GM19397 (cell line): Measurements from ENCODE around the gene PADI3.

Experiments
- ATAC-seq: cut with Tn5 transposase; IDR thresholded peaks from one replicate; pipeline ENCODE4 v1.9.1; 2021; ENCODE audit warnings: mild to moderate bottlenecking, moderate library complexity; ENCODE audit not compliant: unreplicated experiment

Gene PADI3

DNA sequence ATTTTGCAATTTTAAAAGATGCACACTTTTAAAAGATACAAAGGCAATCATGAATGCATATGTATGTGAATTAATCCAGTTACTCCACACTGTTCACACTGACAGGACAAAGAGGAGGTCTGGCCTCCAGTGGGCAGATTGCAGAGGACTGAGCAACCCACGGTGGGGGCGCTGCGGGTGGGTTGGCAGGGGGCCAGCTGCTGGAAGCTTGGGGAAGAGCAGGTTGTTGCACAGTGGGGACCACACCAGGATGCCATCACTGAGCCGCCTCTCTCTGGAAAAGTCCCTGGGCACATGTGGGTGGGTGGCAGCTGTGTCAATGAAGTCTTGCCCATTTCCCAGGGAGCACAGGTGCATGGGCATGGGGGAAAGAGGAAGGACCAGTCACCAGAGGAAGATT is 46.4 kb downstream of the PADI3 start:
- no peak for ATAC-seq

DNA sequence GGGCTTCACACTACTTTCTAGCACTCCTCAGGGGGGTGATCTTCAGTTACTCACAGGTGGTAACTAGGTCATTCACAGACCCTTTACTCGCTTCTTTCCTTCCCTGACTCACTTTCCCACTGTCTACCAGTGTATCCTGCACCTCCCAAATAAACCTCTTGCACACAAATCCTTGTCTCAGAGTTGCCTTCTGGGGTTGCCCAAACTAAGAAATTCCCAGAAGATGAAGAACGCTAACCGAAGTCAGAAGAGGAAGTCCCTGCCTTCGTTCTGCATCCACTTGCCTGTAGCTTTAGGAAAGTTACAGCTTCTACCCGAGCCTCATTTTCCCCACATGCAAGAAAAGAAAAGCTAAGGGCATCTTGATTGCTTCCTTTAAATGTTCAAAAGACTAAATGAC is 47.2 kb downstream of the PADI3 start:
- no peak for ATAC-seq

DNA sequence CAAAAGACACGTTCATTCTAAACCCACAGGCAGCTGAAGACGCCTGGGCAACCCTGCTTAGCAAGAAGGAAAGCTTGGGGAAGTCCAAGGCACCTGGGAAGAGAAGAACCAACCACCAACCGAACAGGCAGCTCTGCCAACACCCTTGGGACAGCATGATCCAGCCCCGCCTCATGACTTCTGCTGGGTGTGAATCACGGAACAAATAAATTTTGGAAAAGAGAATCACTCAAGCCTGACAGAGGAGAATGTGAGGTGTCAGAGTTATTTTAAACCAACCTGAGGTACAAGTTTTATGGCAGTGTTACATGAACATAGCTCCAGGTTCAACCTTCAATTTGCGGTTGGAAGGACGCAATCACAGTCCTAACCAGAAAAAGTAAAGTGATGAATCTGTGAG is 49.1 kb downstream of the PADI3 start:
- ATAC-seq, result no peak

DNA sequence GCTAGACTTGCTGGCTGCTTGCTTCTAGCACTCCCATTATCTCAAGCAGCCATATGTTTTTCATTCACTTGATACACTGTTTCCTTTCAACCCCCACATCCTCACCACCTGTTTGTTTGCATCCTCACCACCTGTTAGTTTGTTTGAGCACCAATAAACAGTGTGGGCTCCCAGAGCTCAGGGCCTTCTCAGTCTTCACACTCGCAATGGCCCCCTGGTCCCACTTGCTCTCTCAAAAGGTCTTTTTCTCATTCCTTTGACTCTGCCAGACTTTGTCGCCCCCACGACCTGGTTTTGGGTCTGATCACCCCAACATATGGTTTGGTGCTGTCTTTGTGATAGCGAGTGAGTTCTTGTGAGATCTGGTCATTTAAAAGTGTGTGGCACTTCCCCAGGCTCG is 52.9 kb downstream of the PADI3 start:
- ATAC-seq, result no peak

DNA sequence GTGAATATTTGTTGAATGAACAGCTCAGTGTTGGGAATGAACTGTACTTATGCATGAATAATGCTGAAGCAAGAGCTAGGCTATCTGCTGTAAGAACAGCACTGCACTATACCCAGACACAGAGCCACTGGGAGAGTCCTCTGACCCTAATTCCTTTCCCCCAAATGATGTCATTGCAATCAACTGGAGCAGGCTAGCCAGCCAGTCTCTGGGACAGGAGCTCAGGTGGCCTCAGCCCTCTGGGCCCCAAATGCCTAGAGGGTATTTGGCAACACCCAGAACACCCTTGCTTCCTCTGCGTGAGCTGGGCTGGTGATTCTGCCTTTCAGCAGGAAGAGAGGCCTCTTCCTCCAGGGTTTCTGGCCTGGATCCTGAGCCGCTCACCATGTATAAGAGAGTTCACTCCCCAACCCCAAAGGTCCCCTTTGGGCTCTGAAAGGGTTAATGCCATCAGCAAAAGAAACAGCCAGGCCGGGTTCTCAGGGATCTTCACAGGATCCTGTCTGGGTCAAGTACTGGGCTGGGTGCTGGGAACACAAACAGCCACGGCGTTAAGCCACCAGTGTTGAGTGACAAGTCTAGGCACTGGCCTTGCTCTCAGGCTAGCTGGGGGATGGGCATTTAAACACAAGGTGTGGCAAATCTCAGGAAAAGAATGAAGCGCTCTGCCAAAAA is 55.4 kb downstream of the PADI3 start:
- no peak for ATAC-seq

DNA sequence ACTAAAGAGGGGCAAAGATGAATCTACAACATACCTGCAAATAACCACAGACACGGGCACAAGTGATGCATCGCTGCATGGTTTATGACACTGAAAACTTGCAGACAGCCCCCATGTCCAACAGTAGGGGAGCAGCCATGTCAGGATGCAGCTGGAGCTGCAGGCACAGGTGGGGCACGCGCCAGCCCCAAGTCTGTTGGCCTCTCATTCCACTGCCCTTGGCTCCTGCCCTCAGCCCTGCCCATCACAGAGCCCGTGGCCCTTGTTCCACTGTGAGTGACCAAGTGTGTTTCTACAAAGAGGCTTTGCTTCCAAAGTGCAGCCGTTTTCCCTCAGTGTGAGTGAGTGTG is 55.9 kb downstream of the PADI3 start:
- ATAC-seq, result no peak

DNA sequence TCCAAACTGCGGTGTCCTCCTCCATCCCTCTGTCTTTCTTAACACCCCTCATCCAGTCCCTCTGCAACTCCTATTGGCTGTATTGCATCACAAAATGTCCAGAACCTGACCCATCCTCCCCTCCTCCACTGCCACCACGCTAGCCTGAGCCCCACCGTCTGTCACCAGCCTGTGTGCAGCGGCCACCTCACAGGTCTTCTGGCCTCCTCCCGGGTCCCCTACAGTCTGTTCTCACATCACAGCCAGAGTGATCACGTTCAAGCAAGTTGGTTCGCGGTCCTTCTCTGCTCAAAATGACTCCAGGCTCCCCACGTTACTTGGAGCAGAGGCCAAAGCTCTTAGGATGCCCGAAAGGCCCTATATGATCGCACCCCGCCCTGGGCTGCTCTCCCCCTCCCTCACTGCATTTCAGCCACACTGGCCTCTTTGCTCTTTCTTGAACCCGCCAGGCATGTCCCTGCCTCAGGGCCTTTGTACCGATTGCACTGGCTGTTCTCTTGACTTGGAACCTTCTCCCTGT is 56.7 kb downstream of the PADI3 start:
- no peak for ATAC-seq

DNA sequence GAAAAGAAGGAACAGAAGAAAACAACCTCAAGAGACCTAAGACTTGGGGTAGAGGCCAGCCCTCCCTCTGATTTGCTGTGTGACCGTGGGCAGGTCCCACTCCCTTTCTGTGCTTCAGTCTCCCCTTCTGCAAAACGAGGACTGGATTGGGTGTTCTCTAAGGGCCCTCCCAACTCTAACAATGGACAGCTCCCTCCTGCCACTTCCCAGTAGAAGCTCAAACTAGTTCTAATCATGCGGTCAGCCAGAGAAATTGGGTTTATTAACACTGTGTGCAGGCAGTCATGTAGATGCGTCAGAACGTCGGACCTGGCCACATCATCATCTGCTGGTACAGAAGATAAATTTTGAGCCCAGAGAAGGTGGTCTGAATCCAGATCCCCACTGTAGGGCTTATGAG is 57.5 kb downstream of the PADI3 start:
- ATAC-seq, result no peak

DNA sequence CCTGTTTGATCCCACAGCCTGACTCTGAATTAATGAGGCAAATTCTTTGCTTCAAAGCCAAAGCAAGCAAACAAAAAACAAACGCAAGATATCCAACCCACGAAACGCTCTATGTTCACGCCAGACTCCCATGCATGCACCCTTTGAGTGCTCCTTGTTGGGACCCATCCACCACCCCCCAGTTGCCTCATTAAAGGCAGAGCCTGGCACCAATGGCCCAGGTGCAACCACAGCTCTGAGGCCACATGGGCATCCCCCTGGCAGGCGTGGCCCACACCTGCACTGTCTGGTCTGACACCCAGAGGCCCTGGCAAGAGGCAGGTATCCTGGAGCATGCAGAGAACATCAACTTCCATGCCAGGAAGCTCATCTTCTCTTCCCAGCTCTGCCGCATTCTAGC is 58.0 kb downstream of the PADI3 start:
- ATAC-seq, result no peak

DNA sequence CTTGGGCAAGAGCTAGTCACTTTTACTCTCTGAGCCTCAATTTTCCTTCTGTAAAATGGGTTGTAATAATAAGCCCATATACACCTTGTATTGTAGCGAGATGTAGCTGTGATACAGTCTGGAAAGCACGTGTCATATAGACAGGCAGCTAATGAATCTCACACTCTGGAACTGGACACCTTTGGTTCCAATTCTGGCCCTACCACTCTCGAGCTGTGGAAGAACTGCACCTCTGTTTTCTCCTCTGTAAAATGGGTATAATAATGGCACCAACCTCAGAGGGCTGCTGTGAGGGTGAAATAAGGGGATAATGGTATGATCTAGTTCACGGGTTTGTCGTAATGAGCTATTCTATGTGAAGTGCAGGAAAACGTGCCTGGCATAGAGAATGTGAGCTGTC is 58.4 kb downstream of the PADI3 start:
- no peak for ATAC-seq

DNA sequence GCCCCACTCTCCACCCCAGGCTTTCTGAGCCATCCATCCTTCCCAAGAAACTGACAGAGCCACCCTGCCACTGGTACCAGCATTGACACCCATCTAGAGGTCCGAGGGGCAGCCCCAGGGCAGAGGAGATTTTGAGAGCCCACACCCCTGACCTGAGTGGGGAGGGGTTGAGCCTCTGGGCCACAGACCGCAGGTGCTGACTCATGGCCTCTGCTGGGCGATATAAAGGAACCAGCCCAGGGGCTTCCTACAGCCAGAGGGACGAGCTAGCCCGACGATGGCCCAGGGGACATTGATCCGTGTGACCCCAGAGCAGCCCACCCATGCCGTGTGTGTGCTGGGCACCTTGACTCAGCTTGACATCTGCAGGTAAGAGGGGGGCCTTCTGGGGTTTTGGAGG is 59.0 kb downstream of the PADI3 start, which contains the start of gene PADI4:
Gene PADI4, plus strand, starts transcription at position 252 of the 400 bp plus-strand sequence. Its CDS starts 26 bp downstream, at position 278.
- ATAC-seq, result no peak

DNA sequence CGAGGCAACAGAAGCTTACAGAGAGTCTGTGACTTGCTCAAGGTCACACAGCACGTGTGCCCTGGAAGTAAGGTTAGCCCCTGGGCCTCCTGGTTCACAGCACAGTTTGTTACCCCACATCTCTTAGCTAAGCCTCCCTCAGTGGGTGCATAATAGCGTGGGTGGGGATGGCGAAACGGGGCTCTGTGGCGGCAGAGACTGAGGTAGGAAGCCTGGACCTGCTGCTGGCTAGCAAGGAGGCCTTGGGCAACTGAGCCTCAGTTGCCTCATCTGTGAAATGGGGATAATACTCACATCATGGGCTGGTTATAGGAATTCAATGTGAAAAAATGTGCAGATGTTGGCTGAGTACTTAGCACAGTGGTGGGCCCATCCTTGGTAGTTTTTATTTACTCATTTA is 59.7 kb downstream of the PADI3 start:
- no peak for ATAC-seq

DNA sequence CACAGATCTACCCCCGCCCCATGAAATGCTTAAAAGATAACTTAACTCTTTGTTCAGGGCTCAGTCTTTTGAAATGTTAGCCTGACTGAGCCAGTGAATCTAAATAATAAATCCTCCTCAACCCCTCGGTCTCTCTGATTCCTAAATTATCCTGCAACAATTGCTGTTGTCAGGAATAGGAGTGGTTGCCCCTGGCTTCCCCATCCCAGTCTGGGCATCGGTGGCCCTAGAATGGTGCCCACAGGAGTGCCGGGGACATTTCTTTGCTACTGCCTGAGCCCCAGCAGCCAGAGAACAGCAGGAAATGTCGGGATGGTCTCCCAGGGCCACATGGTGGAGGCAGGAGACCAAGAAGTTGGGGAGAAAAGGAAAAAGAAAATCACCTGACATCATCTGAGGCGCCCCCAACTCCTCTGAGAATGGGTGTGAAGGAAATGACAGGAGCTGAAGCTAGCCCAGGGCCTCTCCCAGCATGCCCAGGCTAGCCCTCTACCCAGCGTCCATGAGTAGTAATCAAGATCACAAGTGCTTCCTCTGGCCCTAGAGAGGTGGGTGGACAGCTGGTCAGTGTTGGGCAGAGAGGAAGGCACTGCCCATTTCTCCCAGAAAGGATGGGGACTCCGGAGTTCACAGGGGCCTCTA is 60.6 kb downstream of the PADI3 start:
- no peak for ATAC-seq

DNA sequence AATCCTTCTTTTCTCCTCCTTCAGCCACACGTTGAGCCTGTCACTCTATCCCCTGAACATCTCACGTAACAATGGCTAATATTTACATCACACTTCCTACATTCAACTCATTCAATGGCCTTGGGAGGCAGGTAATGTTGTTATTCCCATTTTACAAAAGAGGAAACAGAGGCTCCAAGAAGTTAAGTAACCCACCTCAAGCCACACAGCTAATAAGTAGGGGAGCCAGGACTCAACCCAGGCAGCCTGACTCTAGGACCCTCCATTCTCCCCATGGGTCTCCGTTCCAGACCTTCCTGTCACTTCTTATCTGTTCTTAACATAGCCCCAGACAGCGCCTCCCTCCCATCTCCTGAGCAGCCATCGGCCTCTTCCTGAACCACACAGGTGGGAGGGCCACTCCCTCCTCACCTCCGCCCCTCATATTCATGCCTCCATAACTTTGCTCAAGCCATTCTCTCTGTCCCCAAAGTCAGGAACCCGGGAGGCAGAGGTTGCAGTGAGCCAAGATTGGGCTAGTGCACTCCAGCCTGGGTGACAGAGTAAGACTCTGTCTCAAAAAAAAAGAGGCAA is 61.3 kb downstream of the PADI3 start:
- no peak for ATAC-seq

DNA sequence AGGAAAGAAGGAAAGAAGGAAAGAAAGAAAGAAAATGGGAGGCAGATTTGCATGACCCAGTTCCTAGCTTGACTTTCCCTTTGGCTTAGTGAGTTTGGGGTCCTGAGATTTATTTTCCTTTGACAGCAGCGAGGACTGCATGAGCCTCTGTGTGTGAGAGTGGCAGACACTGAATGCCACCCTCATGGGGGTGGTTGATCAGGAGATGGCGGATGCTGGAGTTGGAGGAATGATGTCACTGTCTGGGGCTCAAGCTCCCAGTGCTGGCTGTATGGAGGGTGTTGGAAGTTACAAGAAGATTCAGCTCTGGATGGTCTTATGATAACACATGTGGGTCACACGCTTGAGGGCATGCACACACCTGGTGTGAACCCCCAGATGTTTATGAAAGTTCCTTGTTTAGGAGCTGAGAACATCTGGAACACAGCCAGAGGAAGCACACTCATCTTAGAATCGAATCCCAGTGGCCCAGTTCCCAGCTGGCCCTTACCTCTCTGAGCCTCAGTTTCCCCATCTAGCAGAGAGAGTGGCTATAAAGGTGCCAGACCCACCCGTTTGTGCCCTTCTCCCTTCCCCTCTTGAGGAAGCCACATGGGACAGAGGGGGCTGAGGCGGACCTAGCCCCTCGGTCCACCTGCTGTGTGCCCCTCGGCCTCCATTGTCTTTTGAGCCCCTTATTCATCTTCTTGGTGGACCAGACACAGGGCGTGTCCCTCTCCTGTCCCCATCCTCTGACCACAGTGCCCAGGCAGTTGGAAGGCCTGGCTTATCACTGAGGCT is 64.8 kb downstream of the PADI3 start:
- ATAC-seq, result no peak

DNA sequence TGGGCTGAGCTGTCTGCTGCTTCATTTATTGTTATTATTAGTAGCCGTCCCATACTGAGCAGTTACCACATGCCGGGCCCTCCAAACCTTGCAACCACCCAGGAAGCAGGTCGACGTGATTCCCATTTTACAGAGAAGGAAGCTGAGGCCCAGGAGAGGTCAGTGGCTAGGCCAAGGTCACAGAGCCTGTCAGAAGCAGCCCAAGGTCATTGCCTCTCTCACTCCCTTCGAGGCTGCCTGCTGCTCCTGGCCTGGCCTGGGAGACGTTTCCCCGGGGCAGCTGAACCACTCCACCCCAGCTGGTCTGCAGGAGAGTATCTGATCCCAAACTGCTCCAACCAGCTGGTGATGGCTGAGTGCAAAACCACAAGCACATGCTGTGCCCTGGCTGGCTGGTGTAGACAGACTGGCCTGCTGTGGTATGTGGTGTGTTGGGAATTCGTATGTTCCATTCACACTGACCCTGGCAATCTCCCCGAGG is 65.6 kb downstream of the PADI3 start:
- ATAC-seq, result no peak

DNA sequence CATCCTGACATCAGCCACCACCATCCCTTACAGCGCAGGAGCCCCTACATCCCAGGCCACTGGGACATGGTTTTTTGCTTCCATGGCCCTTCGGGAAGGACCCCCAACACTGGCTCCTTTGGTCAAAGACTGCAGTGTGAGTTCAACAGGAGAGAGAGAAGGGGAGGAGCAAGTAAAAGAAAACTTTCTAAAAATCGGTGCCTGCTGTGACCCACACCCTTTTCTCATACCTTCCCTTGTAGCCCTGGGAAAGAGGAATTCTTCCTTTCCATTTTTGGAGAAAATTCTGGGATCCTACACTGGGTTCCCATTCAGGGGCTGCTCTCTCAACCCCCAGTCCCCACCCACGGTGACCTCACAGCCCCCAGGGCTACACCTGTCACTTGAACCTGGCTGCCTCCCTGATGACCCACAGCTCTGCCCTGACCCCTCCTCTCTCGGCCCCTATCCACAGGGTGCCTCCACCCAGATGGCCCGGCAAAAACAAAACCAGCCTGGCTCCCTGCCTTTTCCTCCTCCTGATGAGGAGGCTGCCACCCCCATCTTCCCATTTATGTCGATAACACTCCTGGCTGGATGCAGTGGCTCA is 66.7 kb downstream of the PADI3 start:
- ATAC-seq, result no peak

DNA sequence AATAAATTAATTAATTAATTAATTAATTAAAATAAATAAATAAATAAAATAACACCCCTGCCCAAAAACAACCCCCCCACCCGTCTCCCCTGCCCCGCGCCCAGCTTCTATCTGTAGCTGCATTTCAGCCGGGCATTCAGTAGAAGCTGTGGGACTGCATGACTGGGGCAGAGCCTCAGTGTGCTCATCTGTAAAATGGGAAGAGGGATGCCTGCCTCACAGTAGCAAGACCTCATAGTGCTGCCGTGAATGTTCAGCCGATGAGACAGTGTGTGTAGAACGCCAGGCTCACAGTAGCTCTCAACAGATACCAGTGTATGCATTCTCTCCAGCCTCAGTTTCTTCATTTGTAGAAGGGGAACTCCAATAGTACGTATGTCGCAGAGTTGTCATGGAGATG is 67.8 kb downstream of the PADI3 start:
- no peak for ATAC-seq

DNA sequence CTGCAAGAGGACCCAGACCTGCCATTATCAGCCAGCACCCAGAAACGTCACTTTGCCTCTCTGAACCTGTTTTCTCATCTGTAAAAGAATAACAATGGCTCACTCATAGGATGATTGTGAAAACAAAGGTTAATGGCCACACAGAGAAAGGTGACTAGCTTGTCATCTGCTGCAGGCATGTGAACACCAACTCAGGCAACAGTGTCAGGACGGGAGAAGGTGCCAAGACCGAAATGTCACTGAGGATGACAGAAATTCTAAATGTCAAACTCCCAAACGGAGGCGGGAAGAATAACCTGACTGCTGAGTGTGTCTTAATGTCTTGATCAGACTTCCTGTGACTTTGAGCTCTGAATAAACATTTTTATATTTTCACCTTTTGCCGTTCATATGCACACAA is 69.4 kb downstream of the PADI3 start:
- ATAC-seq, result no peak

DNA sequence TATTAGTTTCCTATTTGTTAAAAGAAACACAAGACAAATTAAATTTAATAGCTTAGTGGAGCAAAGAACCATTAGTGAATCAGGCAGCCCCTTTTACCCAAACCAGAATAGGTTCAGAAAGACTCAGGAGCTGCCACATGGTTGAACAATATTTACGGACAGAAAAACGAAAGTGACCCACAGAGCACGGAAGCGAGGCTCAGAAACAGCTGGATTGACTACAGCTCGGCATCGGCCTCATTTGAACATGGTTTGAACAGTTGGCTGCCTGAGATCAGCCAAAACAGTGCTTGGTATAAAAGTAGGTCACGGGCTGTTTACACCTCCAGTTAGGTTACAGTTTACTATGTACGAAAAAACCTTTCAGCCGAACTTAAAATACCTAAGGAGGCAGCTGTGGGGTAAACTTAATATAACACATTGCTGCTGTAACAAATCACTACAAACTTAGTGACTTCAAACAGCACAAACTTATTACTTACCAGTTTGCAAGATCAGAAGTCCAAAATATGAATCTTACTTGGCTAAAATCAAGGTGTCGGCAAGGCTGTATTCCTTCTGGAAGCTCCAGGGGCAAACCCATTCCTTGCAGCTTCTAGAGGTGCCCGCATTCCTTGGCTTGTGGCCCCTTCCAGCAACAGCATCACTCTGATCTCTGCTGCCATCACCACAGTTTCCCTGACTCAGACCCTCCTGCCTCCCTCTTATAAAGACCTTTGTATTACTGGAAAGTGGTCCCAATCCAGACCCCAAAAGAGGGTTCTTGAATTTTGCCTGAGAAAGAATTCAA is 70.9 kb downstream of the PADI3 start:
- ATAC-seq, result no peak
